GM12878 (cell line): Measurements from ENCODE around the gene VEGFD. TPM values are rescaled to one million over a fixed set of nuclear protein-coding genes. Genes with fewer than 3 reads are reported as not detected.

Experiments used
- ATAC-seq: fragments of 200-7000 bp; cut with Tn5 transposase; 3 replicates; pipeline ENCODE4 v1.9.1; 2020; ENCODE audit warnings: mild to moderate bottlenecking, moderate library complexity
- BruUV-seq: library from RNA; stranded (reverse); fragments of 400-500 nt; replicated peaks from 2 replicates; lab custom pipeline; 2021; lab: Mats Ljungman, UMichigan
- CTCF ChIA-PET: fragments of 300-600 bp; sonication (Branson Sonifier 250); formaldehyde crosslinking; extraction: SDS; loops from one replicate; lab custom pipeline; 2021; ENCODE audit warnings: inconsistent platforms; lab: Yijun Ruan, JAX
- POLR2A ChIA-PET: fragments of 350-600 bp; formaldehyde crosslinking; extraction: SDS; loops from one replicate; lab custom pipeline; 2021; ENCODE audit warnings: inconsistent platforms; lab: Charles Lee
- RAD21 ChIA-PET: fragments of 300-600 bp; sonication (Branson Sonifier 250); formaldehyde crosslinking; loops from one replicate; lab custom pipeline; 2023; ENCODE audit warnings: antibody characterized with exemption; ENCODE audit not compliant: unreplicated experiment; lab: Charles Lee
- SMC1A ChIA-PET: fragments of 300-600 bp; sonication (Branson Sonifier 250); formaldehyde crosslinking; loops from one replicate; lab custom pipeline; 2023; ENCODE audit not compliant: unreplicated experiment, uncharacterized antibody; lab: Charles Lee
- DNase-seq: peaks from one replicate; pipeline ENCODE4 v3.0.0-alpha.2; 2011; ENCODE audit warnings: low read depth, low spot score
- FAIRE-seq: peaks from 3 replicates; lab custom pipeline; 2011; peaks lifted over from hg19 to GRCh38; lab: Jason Lieb, UNC
- H2AFZ ChIP-seq: 2 replicates; pipeline ENCODE4 v1.6.0; 2011; ENCODE audit warnings: low read depth, low read length, control low read depth; ENCODE audit not compliant: control insufficient read depth
- H3K27ac ChIP-seq: 2 replicates; pipeline ENCODE4 v1.5.1; 2011; ENCODE audit warnings: control low read depth; ENCODE audit not compliant: control insufficient read depth, insufficient read depth
- H3K27me3 ChIP-seq, 2 experiments: replicated peaks in 1 of 2; 2 replicates each; pipeline versions ENCODE4 v1.6.0 to v1.6.1; 2011; ENCODE audit warnings: low read length in 1 of 2; ENCODE audit not compliant: control insufficient read depth in 2 of 2, insufficient read depth in 2 of 2
- H3K36me3 ChIP-seq, 2 experiments: 2 replicates each; pipeline ENCODE4 v1.5.1; 2011; ENCODE audit warnings: low read length in 1 of 2; ENCODE audit not compliant: control insufficient read depth in 2 of 2, insufficient read depth in 2 of 2
- H3K4me1 ChIP-seq: 2 replicates; pipeline ENCODE4 v1.6.1; 2011; ENCODE audit warnings: mild to moderate bottlenecking, low read length, moderate library complexity, mixed read lengths; ENCODE audit not compliant: control insufficient read depth, insufficient read depth
- H3K4me2 ChIP-seq: 2 replicates; pipeline ENCODE4 v1.6.0; 2011; ENCODE audit warnings: control low read depth; ENCODE audit not compliant: control insufficient read depth, insufficient read depth
- H3K4me3 ChIP-seq: fragments of 200-600 bp; sonication (generic); 2 replicates; pipeline ENCODE4 v1.5.1; 2016
- H3K79me2 ChIP-seq: 2 replicates; pipeline ENCODE4 v1.6.0; 2011; ENCODE audit warnings: low read length; ENCODE audit not compliant: control insufficient read depth, insufficient read depth
- H3K9ac ChIP-seq: 2 replicates; pipeline ENCODE4 v1.8.0; 2011; ENCODE audit warnings: low read length, control low read depth, mixed read lengths; ENCODE audit not compliant: control insufficient read depth, insufficient read depth
- H3K9me3 ChIP-seq: replicated peaks from 3 replicates; pipeline ENCODE4 v1.5.1; 2011; ENCODE audit warnings: mild to moderate bottlenecking, low read length; ENCODE audit not compliant: control insufficient read depth, insufficient read depth
- H4K20me1 ChIP-seq: 2 replicates; pipeline ENCODE4 v1.6.0; 2011; ENCODE audit not compliant: control insufficient read depth, insufficient read depth
- FOXK2 ChIP-seq: fragments of 450-650 bp; IDR thresholded peaks from 2 replicates; pipeline ENCODE4 v1.6.1; 2017; ENCODE audit warnings: mild to moderate bottlenecking, moderate library complexity
- KAT2A ChIP-seq: conservative IDR thresholded peaks from 2 replicates; pipeline ENCODE4 v1.6.1; 2011; ENCODE audit warnings: low read depth, low read length; ENCODE audit not compliant: control insufficient read depth
- NR2C1 ChIP-seq: fragments of 450-650 bp; IDR thresholded peaks from 2 replicates; pipeline ENCODE4 v1.6.1; 2017; ENCODE audit warnings: antibody characterized with exemption, mild to moderate bottlenecking, moderate library complexity
- PAX8 ChIP-seq: fragments of 450-650 bp; IDR thresholded peaks from 2 replicates; pipeline ENCODE4 v1.6.1; 2017; ENCODE audit warnings: mild to moderate bottlenecking, moderate library complexity
- POLR2AphosphoS2 ChIP-seq: IDR thresholded peaks from 2 replicates; pipeline ENCODE4 v1.6.1; 2011; ENCODE audit warnings: low read depth, mild to moderate bottlenecking, low read length, improper control_type of control experiment, moderate library complexity
- RELA ChIP-seq: fragments of 450-650 bp; IDR thresholded peaks from 2 replicates; pipeline ENCODE4 v1.8.0; 2014; ENCODE audit warnings: borderline replicate concordance; ENCODE audit not compliant: partially characterized antibody
- YY1 ChIP-seq: IDR thresholded peaks from 2 replicates; pipeline ENCODE4 v1.6.1; 2011; ENCODE audit warnings: low read depth, mild to moderate bottlenecking, low read length
- ZSCAN29 ChIP-seq: fragments of 450-650 bp; IDR thresholded peaks from 2 replicates; pipeline ENCODE4 v1.6.1; 2017; ENCODE audit warnings: mild to moderate bottlenecking, moderate library complexity
- WGBS: methylation state at CpG from one replicate; pipeline ENCODE4 v1.1.6; 2016; ENCODE audit warnings: low lambda C conversion rate; ENCODE audit not compliant: insufficient replicate concordance, insufficient coverage; ENCODE audit errors: missing lambda C conversion rate; 5-methylcytosine and 5-hydroxymethylcytosine counted together
- in situ Hi-C: fragments of 300-500 bp; cut with MboI; formaldehyde crosslinking; loops from 9 replicates; pipeline ENCODE4 v1.14.3; 2018; ENCODE audit warnings: mixed read lengths
- intact Hi-C: fragments of 100-400 bp; cut with micrococcal nuclease; formaldehyde crosslinking; loops from one replicate; pipeline ENCODE4 v1.14.2; 2022; ENCODE audit not compliant: unreplicated experiment
- polyA plus RNA-seq, 11 experiments: library from polyadenylated mRNA; depleted of rRNA in 4 of 11; unstranded in 6 of 11; stranded (reverse) in 5 of 11; fragments of >200 nt; fragmentation: Nextera tagmentation in 4 of 11; fragmentation: Illumina TruSeq in 1 of 11; extraction: Ambion mirVana in 4 of 11; extraction: Trizol in 1 of 11; gene quantifications; 1 replicate in 1 of 11; 2 replicates in 10 of 11; pipeline versions ENCODE4 v1.2.1 to v1.2.3, GENCODE V29; 2011 to 2016; ENCODE audit warnings: inconsistent platforms in 2 of 11, missing spikeins in 2 of 11, low read depth in 1 of 11
- total RNA-seq, 4 experiments: library from RNA; depleted of rRNA in 3 of 4; stranded (reverse); fragments of >200 nt in 3 of 4; fragmentation: Illumina TruSeq in 1 of 4; extraction: Trizol in 1 of 4; gene quantifications; 2 replicates each; pipeline versions ENCODE4 v1.2.1 to v1.2.3, GENCODE V29; 2013 to 2021
- TF ChIP-seq, protein P1 (sequence below): IDR thresholded peaks from 2 replicates; pipeline ENCODE4 v1.6.1; 2012; ENCODE audit warnings: mild to moderate bottlenecking, low read depth, low read length
- TF ChIP-seq, protein P2 (sequence below): fragments of 450-650 bp; IDR thresholded peaks from 2 replicates; pipeline ENCODE4 v1.6.1; 2014; ENCODE audit warnings: mild to moderate bottlenecking
- TF ChIP-seq, protein P3 (sequence below): IDR thresholded peaks from 2 replicates; pipeline ENCODE4 v1.6.1; 2011; ENCODE audit warnings: borderline replicate concordance, low read depth, mild to moderate bottlenecking, moderate library complexity, mixed read lengths, low read length; ENCODE audit not compliant: insufficient read depth; ENCODE audit errors: extremely low read length
- TF ChIP-seq, protein P4 (sequence below): fragments of 450-650 bp; formaldehyde crosslinking; IDR thresholded peaks from 2 replicates; pipeline ENCODE4 v1.4.0; 2020; ENCODE audit warnings: mild to moderate bottlenecking, moderate library complexity

The VEGFD gene
- total and polyA plus RNA-seq, 10 of the 15 experiments (the other 5 are each of a cell fraction or from before 2014, with no cell fraction given) = 0.15 TPM; not detected in 9

DNA sequence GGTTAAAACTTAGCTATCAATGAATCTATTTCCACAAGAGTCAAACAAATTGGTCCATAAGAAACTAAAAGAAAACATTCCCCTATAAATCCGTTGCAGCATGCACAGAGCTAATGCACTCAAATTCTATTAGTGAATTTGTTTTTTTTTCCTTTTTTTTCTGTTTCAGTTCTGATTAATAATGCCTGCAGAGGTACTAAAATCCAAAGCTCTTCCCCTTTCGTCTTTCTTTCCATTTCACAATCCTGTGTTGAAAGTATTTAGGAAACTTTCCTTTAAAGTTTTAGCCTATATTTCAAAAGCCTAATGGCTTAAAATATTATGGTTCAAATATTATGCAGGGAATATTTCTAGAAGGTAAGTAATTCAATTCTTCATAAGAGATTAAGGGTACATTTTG, 45.9 kb upstream of the VEGFD start (continued):
- TF ChIP-seq, protein P1, sequence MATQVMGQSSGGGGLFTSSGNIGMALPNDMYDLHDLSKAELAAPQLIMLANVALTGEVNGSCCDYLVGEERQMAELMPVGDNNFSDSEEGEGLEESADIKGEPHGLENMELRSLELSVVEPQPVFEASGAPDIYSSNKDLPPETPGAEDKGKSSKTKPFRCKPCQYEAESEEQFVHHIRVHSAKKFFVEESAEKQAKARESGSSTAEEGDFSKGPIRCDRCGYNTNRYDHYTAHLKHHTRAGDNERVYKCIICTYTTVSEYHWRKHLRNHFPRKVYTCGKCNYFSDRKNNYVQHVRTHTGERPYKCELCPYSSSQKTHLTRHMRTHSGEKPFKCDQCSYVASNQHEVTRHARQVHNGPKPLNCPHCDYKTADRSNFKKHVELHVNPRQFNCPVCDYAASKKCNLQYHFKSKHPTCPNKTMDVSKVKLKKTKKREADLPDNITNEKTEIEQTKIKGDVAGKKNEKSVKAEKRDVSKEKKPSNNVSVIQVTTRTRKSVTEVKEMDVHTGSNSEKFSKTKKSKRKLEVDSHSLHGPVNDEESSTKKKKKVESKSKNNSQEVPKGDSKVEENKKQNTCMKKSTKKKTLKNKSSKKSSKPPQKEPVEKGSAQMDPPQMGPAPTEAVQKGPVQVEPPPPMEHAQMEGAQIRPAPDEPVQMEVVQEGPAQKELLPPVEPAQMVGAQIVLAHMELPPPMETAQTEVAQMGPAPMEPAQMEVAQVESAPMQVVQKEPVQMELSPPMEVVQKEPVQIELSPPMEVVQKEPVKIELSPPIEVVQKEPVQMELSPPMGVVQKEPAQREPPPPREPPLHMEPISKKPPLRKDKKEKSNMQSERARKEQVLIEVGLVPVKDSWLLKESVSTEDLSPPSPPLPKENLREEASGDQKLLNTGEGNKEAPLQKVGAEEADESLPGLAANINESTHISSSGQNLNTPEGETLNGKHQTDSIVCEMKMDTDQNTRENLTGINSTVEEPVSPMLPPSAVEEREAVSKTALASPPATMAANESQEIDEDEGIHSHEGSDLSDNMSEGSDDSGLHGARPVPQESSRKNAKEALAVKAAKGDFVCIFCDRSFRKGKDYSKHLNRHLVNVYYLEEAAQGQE = no peak
- TF ChIP-seq, protein P2, sequence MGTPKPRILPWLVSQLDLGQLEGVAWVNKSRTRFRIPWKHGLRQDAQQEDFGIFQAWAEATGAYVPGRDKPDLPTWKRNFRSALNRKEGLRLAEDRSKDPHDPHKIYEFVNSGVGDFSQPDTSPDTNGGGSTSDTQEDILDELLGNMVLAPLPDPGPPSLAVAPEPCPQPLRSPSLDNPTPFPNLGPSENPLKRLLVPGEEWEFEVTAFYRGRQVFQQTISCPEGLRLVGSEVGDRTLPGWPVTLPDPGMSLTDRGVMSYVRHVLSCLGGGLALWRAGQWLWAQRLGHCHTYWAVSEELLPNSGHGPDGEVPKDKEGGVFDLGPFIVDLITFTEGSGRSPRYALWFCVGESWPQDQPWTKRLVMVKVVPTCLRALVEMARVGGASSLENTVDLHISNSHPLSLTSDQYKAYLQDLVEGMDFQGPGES = no peak
- TF ChIP-seq POLR2AphosphoS2 = no peak

DNA sequence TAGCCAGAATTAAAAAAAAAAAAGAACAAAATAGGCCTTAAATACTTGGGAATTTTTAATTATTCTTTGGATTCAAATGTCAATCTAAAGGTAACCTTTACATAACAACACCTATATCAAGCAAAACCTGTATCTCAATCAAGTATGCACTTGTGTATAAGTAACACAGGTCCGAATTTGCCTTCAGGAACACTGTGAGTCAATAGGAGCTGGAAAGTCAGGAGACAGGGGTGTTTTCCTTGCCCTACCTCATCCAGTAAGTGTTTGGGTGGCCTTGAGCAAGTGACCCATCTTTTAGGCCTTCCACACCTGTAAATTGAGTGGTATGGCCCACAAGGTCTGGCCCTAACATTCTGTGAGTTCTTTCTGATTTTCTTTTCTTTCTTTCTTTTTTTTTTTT, 40.8 kb upstream of the VEGFD start:
- 0% methylated on average over 1 of the region's 1 CpG for WGBS
- FAIRE-seq = no peak
- RAD21 ChIA-PET = no interaction called here
- TF ChIP-seq, protein P3, sequence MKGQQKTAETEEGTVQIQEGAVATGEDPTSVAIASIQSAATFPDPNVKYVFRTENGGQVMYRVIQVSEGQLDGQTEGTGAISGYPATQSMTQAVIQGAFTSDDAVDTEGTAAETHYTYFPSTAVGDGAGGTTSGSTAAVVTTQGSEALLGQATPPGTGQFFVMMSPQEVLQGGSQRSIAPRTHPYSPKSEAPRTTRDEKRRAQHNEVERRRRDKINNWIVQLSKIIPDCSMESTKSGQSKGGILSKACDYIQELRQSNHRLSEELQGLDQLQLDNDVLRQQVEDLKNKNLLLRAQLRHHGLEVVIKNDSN = no peak
- no peak for TF ChIP-seq YY1
- TF ChIP-seq, protein P4, sequence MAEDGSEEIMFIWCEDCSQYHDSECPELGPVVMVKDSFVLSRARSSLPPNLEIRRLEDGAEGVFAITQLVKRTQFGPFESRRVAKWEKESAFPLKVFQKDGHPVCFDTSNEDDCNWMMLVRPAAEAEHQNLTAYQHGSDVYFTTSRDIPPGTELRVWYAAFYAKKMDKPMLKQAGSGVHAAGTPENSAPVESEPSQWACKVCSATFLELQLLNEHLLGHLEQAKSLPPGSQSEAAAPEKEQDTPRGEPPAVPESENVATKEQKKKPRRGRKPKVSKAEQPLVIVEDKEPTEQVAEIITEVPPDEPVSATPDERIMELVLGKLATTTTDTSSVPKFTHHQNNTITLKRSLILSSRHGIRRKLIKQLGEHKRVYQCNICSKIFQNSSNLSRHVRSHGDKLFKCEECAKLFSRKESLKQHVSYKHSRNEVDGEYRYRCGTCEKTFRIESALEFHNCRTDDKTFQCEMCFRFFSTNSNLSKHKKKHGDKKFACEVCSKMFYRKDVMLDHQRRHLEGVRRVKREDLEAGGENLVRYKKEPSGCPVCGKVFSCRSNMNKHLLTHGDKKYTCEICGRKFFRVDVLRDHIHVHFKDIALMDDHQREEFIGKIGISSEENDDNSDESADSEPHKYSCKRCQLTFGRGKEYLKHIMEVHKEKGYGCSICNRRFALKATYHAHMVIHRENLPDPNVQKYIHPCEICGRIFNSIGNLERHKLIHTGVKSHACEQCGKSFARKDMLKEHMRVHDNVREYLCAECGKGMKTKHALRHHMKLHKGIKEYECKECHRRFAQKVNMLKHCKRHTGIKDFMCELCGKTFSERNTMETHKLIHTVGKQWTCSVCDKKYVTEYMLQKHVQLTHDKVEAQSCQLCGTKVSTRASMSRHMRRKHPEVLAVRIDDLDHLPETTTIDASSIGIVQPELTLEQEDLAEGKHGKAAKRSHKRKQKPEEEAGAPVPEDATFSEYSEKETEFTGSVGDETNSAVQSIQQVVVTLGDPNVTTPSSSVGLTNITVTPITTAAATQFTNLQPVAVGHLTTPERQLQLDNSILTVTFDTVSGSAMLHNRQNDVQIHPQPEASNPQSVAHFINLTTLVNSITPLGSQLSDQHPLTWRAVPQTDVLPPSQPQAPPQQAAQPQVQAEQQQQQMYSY (CRISPR knock-in tag) = no peak
- no peak for TF ChIP-seq ZSCAN29
- no peak for TF ChIP-seq NR2C1
- no peak for TF ChIP-seq FOXK2
- no peak for TF ChIP-seq RELA
- TF ChIP-seq PAX8 = no peak
- no peak for TF ChIP-seq KAT2A

More for the DNA sequence above, 40.8 kb upstream of the VEGFD start:
- ChIA-PET SMC1A (no interaction called here), POLR2A (no interaction called here), CTCF (no interaction called here)
- no peaks in the 10 kb centered on the region for H3K4me1 ChIP-seq
- DNase-seq (no peak), ATAC-seq (no peak)
- in situ Hi-C loops (no loop called here), intact Hi-C loops (no loop called here)
- no peak overlapping the region for H3K4me2 ChIP-seq
- no peaks in the 10 kb centered on the region for H3K36me3 ChIP-seq
- H3K79me2 ChIP-seq = no peaks in the 10 kb centered on the region
- H3K9ac ChIP-seq = no peak overlapping the region
- no peaks in the 10 kb centered on the region; a peak in 1 of 4 replicates for H3K27me3 ChIP-seq
- H3K27ac ChIP-seq = no peak overlapping the region
- H3K4me3 ChIP-seq = no peak overlapping the region
- H2AFZ ChIP-seq = no peak overlapping the region
- no TSS peak for BruUV-seq
- no peaks in the 10 kb centered on the region for H3K9me3 ChIP-seq
- no peaks in the 10 kb centered on the region for H4K20me1 ChIP-seq
